ACC112 (cell line): ENCODE results near the gene RAD51B.

ENCODE experiments used
- H2AFZ ChIP-seq: fragments of 200-600 bp; sonication (generic); one replicate; pipeline ENCODE4 v1.6.0; 2017; ENCODE audit warnings: antibody characterized with exemption, low read length; ENCODE audit not compliant: unreplicated experiment
- H3K27ac ChIP-seq: fragments of 200-600 bp; sonication (generic); 2 replicates; pipeline ENCODE4 v1.5.1; 2014; ENCODE audit warnings: low read depth, mild to moderate bottlenecking, antibody characterized with exemption, low read length, moderate library complexity
- H3K27me3 ChIP-seq: fragments of 200-600 bp; sonication (generic); 2 replicates; pipeline ENCODE4 v1.6.1; 2014; ENCODE audit warnings: mild to moderate bottlenecking, antibody characterized with exemption, low read length, moderate library complexity, mixed read lengths; ENCODE audit not compliant: insufficient read depth
- H3K36me3 ChIP-seq: fragments of 200-600 bp; sonication (generic); 2 replicates; pipeline ENCODE4 v1.6.1; 2016; ENCODE audit warnings: mild to moderate bottlenecking, antibody characterized with exemption, low read length, moderate library complexity, mixed read lengths; ENCODE audit not compliant: insufficient read depth
- H3K4me1 ChIP-seq: fragments of 200-600 bp; sonication (generic); one replicate; pipeline ENCODE4 v1.6.1; 2016; ENCODE audit warnings: low read length, mixed read lengths; ENCODE audit not compliant: insufficient read depth, unreplicated experiment, control insufficient read depth
- H3K4me3 ChIP-seq: fragments of 200-600 bp; sonication (generic); 2 replicates; pipeline ENCODE4 v1.5.1; 2014; ENCODE audit warnings: mild to moderate bottlenecking, low read depth, low read length
- H3K79me2 ChIP-seq: fragments of 200-600 bp; sonication (generic); one replicate; pipeline ENCODE4 v1.6.0; 2016; ENCODE audit warnings: low read length; ENCODE audit not compliant: control insufficient read depth, unreplicated experiment, insufficient read depth

RAD51B gene

DNA sequence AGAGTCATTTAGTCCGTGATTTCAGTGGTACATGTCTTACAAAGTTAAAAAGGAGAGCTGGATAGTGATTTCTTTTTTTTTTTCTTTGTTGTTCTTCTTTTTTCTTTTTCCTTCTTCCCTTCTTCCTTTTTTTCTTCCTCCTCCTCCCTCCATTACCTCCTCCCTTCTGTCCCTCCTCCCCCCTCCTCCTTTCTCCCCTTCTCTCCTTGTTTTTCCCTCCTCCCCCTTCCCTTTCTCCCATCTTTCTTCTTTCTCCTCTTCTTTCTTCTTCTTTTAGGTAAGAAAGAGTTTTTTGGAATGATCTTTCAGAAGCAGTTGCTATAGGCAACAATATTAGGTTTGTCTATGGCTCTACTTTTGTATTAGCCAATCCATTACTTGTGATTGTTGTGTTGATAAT is 368.6 kb downstream of the RAD51B start:
- no peak overlapping the region for H3K27ac ChIP-seq
- no peak overlapping the region for H3K4me3 ChIP-seq
- H3K79me2 ChIP-seq, result no peaks in the 10 kb centered on the region
- no peaks in the 10 kb centered on the region for H3K27me3 ChIP-seq
- peaks cover 9% of the 10 kb centered on the region for H3K4me1 ChIP-seq
- no peak overlapping the region for H2AFZ ChIP-seq
- no peaks in the 10 kb centered on the region for H3K36me3 ChIP-seq

DNA sequence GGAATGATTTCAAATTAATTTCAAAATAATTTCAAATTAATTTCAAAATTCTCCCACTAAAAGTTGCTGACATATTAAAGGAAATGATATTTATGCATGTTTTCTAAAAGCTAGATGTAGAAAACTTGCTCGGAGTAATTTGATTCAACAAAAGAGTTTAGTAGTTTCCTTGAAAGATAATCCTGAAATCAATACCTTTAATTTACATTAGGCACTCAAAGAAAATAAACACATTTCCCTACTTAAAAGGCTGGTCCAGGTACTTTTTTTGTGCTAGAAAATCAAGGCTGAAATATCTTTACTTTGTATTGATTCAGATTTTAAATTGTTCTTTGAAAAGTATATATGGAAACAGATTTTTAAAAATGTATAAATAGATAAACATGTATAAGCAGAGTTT is 370.5 kb downstream of the RAD51B start:
- Histone ChIP-seq H3K79me2 (no peaks in the 10 kb centered on the region), H3K27ac (no peak overlapping the region), H3K4me3 (no peak overlapping the region), H3K4me1 (peaks cover 9% of the 10 kb centered on the region), H3K27me3 (no peaks in the 10 kb centered on the region), H2AFZ (no peak overlapping the region), H3K36me3 (no peaks in the 10 kb centered on the region)

DNA sequence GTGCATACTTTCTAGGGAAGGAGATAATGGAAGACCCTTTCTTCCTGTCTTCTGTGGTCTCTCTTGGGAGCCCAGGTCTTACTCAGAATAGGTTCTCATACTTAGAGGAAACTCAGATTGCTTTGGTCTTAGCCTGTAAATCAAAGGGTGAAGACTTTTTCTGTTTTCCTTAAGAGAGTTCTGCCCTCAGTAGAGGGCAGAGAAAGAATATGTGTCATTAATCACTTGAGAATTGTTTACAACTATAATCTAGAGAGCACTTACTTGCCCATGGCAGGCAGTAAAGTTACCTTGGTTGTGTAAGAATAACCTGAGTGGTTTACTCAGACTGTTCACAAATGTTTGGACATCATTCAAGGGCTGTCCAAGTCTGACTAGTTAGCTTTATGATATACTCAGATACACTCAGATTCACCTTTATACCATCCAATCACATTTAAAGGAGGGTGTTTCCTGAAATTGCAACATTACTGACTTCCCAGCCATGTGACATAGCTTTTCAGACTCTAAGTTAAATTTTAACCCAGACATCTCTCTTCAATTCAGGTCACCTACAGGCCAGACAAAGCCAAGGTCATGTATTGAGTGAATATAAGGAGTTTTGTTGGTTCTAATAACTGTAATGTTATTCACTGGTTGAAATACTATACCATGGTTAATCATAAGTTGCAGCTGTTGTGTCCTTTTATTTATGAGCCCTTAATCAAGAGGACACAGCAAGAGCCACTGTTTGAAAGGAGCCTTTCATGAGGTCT is 372.2 kb downstream of the RAD51B start:
- no peak overlapping the region for H3K27ac ChIP-seq
- no peaks in the 10 kb centered on the region for H3K79me2 ChIP-seq
- no peaks in the 10 kb centered on the region for H3K36me3 ChIP-seq
- H3K27me3 ChIP-seq, result no peaks in the 10 kb centered on the region
- H2AFZ ChIP-seq, result no peak overlapping the region
- peaks cover 9% of the 10 kb centered on the region for H3K4me1 ChIP-seq
- no peak overlapping the region for H3K4me3 ChIP-seq

DNA sequence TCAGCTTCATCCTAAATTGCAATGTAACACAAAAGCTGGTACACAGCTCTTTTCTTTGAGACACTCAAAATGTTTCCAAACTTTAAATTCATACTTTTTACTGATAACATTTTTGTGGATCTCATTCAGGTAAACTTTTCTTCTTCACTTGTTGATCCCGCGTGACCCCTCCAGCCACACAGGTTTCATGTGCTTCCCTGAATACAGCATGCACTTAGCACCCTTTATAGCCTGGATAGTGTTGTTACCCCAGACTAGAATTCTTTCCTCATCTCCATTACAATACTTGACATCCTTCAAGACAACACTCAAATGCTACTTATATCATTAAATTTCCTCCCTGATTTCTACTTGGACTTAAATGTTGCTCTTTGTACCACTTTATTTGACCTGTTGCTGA is 373.4 kb downstream of the RAD51B start:
- H3K4me3 ChIP-seq, result no peak overlapping the region
- no peaks in the 10 kb centered on the region for H3K36me3 ChIP-seq
- no peak overlapping the region for H2AFZ ChIP-seq
- H3K27ac ChIP-seq, result no peak overlapping the region
- peaks cover 9% of the 10 kb centered on the region for H3K4me1 ChIP-seq
- no peaks in the 10 kb centered on the region for H3K27me3 ChIP-seq
- no peaks in the 10 kb centered on the region for H3K79me2 ChIP-seq

DNA sequence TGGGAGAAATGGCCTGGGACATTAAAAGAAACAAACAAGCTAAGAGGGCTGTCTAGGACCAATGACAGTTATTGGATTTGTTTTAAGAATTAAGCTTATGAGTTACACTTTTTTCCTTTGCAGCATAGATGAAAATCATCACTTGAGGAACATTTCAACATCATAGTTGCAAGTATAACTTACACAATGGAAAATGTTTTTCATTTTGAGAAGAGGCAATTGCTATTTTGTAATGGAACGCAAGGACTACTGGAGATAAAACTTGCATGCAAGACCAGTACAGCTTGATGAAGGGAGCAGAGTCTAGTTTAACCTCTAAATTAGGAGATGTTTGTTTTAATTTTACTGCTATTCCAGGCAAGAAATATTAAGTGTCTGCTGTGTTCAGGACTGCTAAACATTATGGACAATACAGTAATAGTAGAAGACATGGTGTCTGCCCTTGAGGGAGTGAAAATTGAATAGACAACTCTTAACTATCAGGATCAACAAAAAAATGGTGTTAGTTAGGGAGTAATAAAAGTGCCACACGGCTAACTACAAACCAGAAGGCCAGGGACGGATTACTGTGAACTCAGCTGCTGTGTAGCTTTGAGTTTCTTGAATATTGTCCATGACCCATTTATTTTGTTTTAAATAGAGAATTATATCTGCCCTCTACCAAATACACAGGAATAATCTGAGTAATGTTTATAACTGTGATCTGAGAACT is 374.5 kb downstream of the RAD51B start:
- Histone ChIP-seq H3K36me3 (no peaks in the 10 kb centered on the region), H3K79me2 (no peaks in the 10 kb centered on the region), H2AFZ (no peak overlapping the region), H3K4me3 (no peak overlapping the region), H3K4me1 (peaks cover 9% of the 10 kb centered on the region), H3K27me3 (no peaks in the 10 kb centered on the region), H3K27ac (no peak overlapping the region)

DNA sequence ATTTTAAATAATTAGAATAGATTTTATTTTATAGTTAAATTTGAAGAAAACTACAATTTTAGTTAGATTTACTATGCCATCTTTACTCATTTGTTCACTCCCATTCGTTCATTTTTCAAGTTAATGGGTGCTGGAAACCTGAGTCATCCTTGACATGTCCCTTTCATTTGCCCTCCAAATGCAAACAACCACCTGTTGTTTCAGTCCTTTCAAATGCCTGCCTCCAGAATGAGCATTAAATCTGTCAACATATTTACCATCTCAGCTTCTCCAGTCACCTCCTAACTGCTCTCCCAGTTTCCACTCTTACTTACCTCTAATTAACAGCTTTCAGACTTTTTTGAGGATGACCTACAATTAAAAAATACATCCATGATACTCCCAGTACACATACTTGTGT is 375.5 kb downstream of the RAD51B start:
- Histone ChIP-seq H3K4me1 (peaks cover 14% of the 10 kb centered on the region), H3K79me2 (no peaks in the 10 kb centered on the region)

DNA sequence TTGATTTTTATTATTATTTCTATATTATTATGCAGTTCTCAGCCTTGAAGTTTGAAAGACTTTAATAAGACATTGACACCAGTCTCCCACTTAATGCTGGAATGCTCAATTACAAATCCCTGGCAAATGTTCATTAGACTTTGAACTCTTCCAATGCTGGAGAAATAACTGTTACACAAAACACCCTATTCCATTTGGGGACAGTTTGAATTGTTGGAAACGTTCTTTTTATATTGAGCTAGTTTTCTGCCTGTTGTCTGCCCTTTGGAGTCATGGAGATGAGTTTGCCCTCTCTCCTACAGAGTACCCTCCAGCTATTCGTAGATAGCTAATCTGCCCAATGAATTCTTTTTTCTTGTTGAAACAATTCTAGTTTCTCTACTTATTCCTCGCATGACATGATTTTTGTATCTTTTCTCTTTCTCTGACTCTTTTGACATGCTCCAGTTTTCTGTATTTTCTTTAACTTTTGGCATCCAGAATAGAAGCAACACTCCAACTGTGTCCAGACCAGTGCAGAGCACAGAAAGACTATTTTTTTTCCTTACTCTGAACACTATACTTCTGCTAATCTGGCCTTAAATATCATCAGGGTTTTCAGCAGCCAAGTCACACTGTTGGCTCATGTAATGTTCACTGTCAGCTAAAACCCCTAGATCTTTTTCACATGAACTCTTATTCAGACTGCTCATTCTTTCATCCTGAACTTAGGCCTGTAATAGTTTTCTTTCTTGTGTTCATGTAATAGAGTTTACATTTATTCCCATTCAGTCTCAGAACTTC is 379.3 kb downstream of the RAD51B start:
- Histone ChIP-seq H2AFZ (no peak overlapping the region), H3K27ac (no peak overlapping the region), H3K4me3 (no peak overlapping the region)

More for the DNA sequence above, 375.5 kb downstream of the RAD51B start:
- H2AFZ ChIP-seq, result no peak overlapping the region
- no peaks in the 10 kb centered on the region for H3K27me3 ChIP-seq
- H3K36me3 ChIP-seq, result no peaks in the 10 kb centered on the region
- H3K27ac ChIP-seq, result no peak overlapping the region
- no peak overlapping the region for H3K4me3 ChIP-seq

DNA sequence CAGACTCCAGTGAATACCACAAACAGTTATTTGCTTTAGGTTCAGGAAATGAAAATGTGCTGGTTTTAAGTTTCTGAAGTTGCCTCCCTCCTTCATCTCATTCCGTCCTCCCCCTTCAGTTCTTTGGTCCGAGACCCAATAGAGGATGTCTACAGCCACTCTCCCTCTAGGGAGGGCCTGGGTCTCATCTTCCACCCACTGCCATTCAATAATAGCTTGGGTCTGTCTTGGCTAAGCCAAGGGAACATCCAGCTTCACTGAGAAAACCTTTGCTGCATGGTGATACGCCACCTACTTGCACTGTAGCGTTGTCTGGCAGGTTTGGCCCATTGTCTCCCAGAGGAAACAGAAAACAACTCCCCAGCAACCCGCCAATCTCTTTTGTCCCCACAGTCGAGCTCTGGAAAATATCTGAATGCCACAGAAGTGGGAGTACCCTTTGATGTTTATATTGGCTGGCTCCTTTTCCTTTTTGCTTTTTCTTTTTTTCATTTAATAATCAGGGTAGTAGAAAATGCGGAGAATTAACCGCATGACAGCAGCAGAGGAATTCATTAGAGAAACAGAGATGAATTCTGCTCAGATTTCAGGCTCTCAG is 380.1 kb downstream of the RAD51B start:
- Histone ChIP-seq H3K36me3 (no peaks in the 10 kb centered on the region), H3K27ac (no peak overlapping the region), H2AFZ (no peak overlapping the region), H3K27me3 (no peaks in the 10 kb centered on the region), H3K4me3 (no peak overlapping the region), H3K4me1 (peaks cover 6% of the 10 kb centered on the region), H3K79me2 (no peaks in the 10 kb centered on the region)

More for the DNA sequence above, 379.3 kb downstream of the RAD51B start:
- no peaks in the 10 kb centered on the region for H3K36me3 ChIP-seq
- no peaks in the 10 kb centered on the region for H3K79me2 ChIP-seq
- no peaks in the 10 kb centered on the region for H3K27me3 ChIP-seq
- peaks cover 6% of the 10 kb centered on the region for H3K4me1 ChIP-seq

DNA sequence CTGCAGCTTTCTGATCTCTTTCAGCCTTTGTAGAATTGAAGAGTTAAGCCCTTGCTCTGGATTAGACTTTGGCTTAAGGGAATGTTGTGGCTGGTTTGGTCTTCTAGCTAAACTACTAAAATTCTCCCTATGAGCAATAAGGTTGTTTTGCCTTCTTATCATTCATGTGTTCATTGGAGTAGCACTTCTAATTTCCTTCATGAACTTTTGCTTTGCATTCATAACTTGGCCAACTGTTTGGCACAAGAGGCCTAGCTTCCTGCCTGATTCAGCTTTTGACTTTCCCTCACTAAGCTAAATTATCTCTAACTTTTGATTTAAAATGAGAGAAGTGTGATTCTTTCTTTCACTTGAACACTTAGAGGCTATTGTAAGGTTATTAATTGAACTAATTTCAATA is 384.3 kb downstream of the RAD51B start:
- Histone ChIP-seq H3K4me3 (no peak overlapping the region), H3K79me2 (no peaks in the 10 kb centered on the region), H3K27ac (no peak overlapping the region), H2AFZ (no peak overlapping the region), H3K4me1 (peaks cover 14% of the 10 kb centered on the region), H3K36me3 (no peaks in the 10 kb centered on the region), H3K27me3 (no peaks in the 10 kb centered on the region)

DNA sequence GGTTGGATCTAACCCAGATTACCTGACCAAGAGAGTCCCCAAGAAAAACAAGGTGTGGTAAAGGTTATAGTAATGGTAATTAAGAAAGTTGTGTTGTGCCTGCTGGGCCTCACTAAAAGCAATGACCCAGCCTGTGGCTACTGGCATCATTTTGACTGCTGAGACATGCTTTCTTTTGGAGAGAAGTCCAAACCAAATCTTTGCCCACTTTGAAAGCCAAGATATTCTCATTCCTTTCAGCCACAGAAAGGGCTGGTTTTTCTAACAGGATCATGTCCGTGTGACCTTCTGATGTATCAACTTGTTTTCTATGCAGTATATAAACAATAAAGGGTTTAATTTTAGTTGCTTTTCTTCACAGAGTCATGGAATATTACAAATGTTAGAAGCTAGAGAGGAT is 388.6 kb downstream of the RAD51B start:
- Histone ChIP-seq H3K27me3 (no peaks in the 10 kb centered on the region), H3K27ac (0 out of 2 replicates have a peak overlapping the region, but pooled peaks have one; percentile 13), H3K36me3 (no peaks in the 10 kb centered on the region), H2AFZ (no peak overlapping the region), H3K79me2 (no peaks in the 10 kb centered on the region), H3K4me3 (no peak overlapping the region), H3K4me1 (peaks cover 35% of the 10 kb centered on the region)
